C4-2B (cell line): Measurements from ENCODE around the gene KIF26B.

Source experiments
- ZFX ChIP-seq: fragments of 450-650 bp; IDR thresholded peaks from 2 replicates; pipeline ENCODE4 v1.6.1; 2017
- TF ChIP-seq, protein P1 (sequence below): fragments of 450-650 bp; conservative IDR thresholded peaks from 2 replicates; pipeline ENCODE4 v1.5.1; 2017; ENCODE audit warnings: mild to moderate bottlenecking

GRCh38 chr1:245552331-245552730 lies 397.5 kb downstream of the KIF26B start:
- TF ChIP-seq, protein P1, sequence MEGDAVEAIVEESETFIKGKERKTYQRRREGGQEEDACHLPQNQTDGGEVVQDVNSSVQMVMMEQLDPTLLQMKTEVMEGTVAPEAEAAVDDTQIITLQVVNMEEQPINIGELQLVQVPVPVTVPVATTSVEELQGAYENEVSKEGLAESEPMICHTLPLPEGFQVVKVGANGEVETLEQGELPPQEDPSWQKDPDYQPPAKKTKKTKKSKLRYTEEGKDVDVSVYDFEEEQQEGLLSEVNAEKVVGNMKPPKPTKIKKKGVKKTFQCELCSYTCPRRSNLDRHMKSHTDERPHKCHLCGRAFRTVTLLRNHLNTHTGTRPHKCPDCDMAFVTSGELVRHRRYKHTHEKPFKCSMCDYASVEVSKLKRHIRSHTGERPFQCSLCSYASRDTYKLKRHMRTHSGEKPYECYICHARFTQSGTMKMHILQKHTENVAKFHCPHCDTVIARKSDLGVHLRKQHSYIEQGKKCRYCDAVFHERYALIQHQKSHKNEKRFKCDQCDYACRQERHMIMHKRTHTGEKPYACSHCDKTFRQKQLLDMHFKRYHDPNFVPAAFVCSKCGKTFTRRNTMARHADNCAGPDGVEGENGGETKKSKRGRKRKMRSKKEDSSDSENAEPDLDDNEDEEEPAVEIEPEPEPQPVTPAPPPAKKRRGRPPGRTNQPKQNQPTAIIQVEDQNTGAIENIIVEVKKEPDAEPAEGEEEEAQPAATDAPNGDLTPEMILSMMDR, result no peak
- TF ChIP-seq ZFX, result no peak
